AG09319 (cell line): ENCODE results near the gene EPC1.
A peak's percentile ranks its signal among the peaks of the same experiment; 100 is the strongest.
"Not testable (repeated sequence)": the region's sequence is repeated elsewhere in the genome, so short reads cannot be mapped to it uniquely, and the experiment has no call there.

ENCODE experiments used
- DNase-seq: peaks from one replicate; pipeline ENCODE4 v3.0.0-alpha.2; 2010; ENCODE audit warnings: low read depth; ENCODE audit errors: extremely low read depth
- CTCF ChIP-seq: IDR thresholded peaks from 2 replicates; pipeline ENCODE4 v1.5.1; 2011; ENCODE audit warnings: low read depth, mild to moderate bottlenecking, inconsistent platforms, low read length, moderate library complexity

The EPC1 gene

GRCh38 chr10:32259551-32259950 is 87.4 kb downstream of the EPC1 start:
- DNase-seq: no peak
- TF ChIP-seq CTCF: no peak

GRCh38 chr10:32256613-32257437 is 90.1 kb downstream of the EPC1 start:
- peak; percentile 93 for TF ChIP-seq CTCF

GRCh38 chr10:32253821-32254220 is 93.1 kb downstream of the EPC1 start:
- TF ChIP-seq CTCF: no peak
- DNase-seq: no peak

More at GRCh38 chr10:32256613-32257437, 90.1 kb downstream of the EPC1 start:
- no peak for DNase-seq

- DNase-seq: no peak
- no peak for TF ChIP-seq CTCF
Observed at GRCh38 chr10:32253276-32253675, 93.7 kb downstream of the EPC1 start.

- not testable (repeated sequence) for DNase-seq
Observed at GRCh38 chr10:32250489-32250888, 96.5 kb downstream of the EPC1 start.

- no peak for TF ChIP-seq CTCF
- DNase-seq: no peak
Observed at GRCh38 chr10:32246685-32247084, 100.3 kb downstream of the EPC1 start.

- no peak for TF ChIP-seq CTCF
- no peak for DNase-seq
Observed at GRCh38 chr10:32245760-32246159, 101.2 kb downstream of the EPC1 start.
